IMR-90 (cell line): ENCODE measurements around the gene CCDC13.

ENCODE experiments used
- CEBPB ChIP-seq: IDR thresholded peaks from 2 replicates; pipeline ENCODE4 v1.6.1; 2012; ENCODE audit warnings: low read depth, low read length, improper control_type of control experiment
- CHD1 ChIP-seq: IDR thresholded peaks from 2 replicates; pipeline ENCODE4 v1.6.1; 2012; ENCODE audit warnings: low read depth, low read length, improper control_type of control experiment
- CTCF ChIP-seq: conservative IDR thresholded peaks from 2 replicates; pipeline ENCODE4 v1.5.1; 2012; ENCODE audit warnings: mild to moderate bottlenecking, low read depth, low read length, improper control_type of control experiment
- ELK1 ChIP-seq: fragments of 150-350 bp; IDR thresholded peaks from 2 replicates; pipeline ENCODE4 v1.6.1; 2016; ENCODE audit warnings: low read depth, mild to moderate bottlenecking, low read length, moderate library complexity, borderline replicate concordance
- MAZ ChIP-seq: IDR thresholded peaks from 2 replicates; pipeline ENCODE4 v1.6.1; 2012; ENCODE audit warnings: low read depth, mild to moderate bottlenecking, low read length, improper control_type of control experiment, moderate library complexity, borderline replicate concordance
- NFE2L2 ChIP-seq: fragments of 150-350 bp; IDR thresholded peaks from 2 replicates; pipeline ENCODE4 v1.6.1; 2016; ENCODE audit warnings: low read depth, mild to moderate bottlenecking, low read length
- POLR2A ChIP-seq: IDR thresholded peaks from 2 replicates; pipeline ENCODE4 v1.6.1; 2012; ENCODE audit warnings: mild to moderate bottlenecking, low read depth, low read length
- RAD21 ChIP-seq: IDR thresholded peaks from 2 replicates; pipeline ENCODE4 v1.6.1; 2012; ENCODE audit warnings: low read length, improper control_type of control experiment
- RFX5 ChIP-seq: IDR thresholded peaks from 2 replicates; pipeline ENCODE4 v1.8.0; 2012; ENCODE audit warnings: low read depth, mild to moderate bottlenecking, low read length, moderate library complexity
- SMC3 ChIP-seq: fragments of 150-350 bp; IDR thresholded peaks from 2 replicates; pipeline ENCODE4 v1.6.1; 2016; ENCODE audit warnings: low read depth, mild to moderate bottlenecking, antibody characterized with exemption, low read length, moderate library complexity
- USF2 ChIP-seq: fragments of 150-350 bp; IDR thresholded peaks from 2 replicates; pipeline ENCODE4 v1.6.1; 2017; ENCODE audit warnings: mild to moderate bottlenecking, antibody characterized with exemption, low read length, low read depth

DNA sequence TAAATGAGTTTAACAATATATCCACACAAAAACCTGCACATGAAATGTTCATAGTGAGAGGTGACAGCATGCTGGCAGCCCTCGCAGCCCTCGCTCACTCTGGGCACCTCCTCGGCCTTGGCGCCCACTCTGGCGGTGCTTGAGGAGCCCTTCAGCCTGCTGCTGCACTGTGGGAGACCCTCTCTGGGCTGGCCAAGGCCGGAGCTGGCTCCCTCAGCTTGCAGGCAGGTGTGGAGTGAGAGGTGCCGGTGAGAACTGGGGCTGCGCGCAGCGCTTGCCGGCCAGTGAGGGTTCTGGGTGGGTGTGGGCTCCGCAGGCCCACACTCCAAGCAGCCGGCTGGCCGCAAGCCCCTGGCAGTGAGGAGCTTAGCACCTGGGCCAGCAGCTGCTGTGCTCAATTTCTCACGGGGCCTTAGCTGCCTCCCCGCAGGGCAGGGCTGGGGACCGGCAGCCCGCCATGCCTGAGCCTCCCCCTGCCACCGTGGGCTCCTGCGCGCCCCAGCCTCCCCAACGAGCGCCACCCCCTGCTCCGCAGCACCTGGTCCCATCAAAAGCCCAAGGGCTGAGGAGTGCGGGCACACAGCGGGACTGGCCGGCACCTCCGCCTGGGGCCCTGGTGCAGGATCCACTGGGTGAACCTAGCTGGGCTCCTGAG is 3.4 kb downstream of the CCDC13 start:
- no peak for TF ChIP-seq CTCF
- no peak for TF ChIP-seq ELK1
- TF ChIP-seq POLR2A = no peak
- TF ChIP-seq RFX5 = no peak
- no peak for TF ChIP-seq MAZ
- TF ChIP-seq CEBPB = no peak
- no peak for TF ChIP-seq CHD1
- TF ChIP-seq RAD21 = no peak
- TF ChIP-seq USF2 = no peak
- no peak for TF ChIP-seq NFE2L2
- TF ChIP-seq SMC3 = no peak
